HepG2 (cell line): ENCODE data around the gene KCNAB2. TPM values are rescaled to one million over a fixed set of nuclear protein-coding genes. Genes with fewer than 3 reads are reported as not detected.
A peak's percentile ranks its signal among the peaks of the same experiment; 100 is the strongest.

ENCODE experiments used
- ATRX ChIP-seq: sonication (generic); formaldehyde crosslinking; IDR thresholded peaks from 2 replicates; pipeline ENCODE4 v1.4.0; 2020; ENCODE audit warnings: missing genetic modification reagents, borderline replicate concordance
- NCOA1 ChIP-seq: sonication (generic); formaldehyde crosslinking; IDR thresholded peaks from 2 replicates; pipeline ENCODE4 v1.9.0; 2021; ENCODE audit warnings: missing genetic modification reagents
- RBM22 ChIP-seq: fragments of 200-400 bp; formaldehyde crosslinking; optimal IDR thresholded peaks from 2 replicates; pipeline ENCODE3; 2017; ENCODE audit warnings: mild to moderate bottlenecking, low read length, moderate library complexity
- RNF2 ChIP-seq: fragments of 450-650 bp; conservative IDR thresholded peaks from 2 replicates; pipeline ENCODE4 v1.6.1; 2016; ENCODE audit warnings: low read depth
- SAFB2 ChIP-seq: sonication (generic); formaldehyde crosslinking; IDR thresholded peaks from 2 replicates; pipeline ENCODE4 v1.5.1; 2020; ENCODE audit warnings: missing genetic modification reagents, low read depth, mild to moderate bottlenecking, borderline replicate concordance
- SETDB1 ChIP-seq: sonication (generic); formaldehyde crosslinking; IDR thresholded peaks from 2 replicates; pipeline ENCODE4 v1.5.1; 2020; ENCODE audit warnings: missing genetic modification reagents, mild to moderate bottlenecking, borderline replicate concordance
- SRSF9 ChIP-seq: fragments of 200-400 bp; formaldehyde crosslinking; IDR thresholded peaks from 2 replicates; pipeline ENCODE4 v1.6.1; 2018; ENCODE audit warnings: borderline replicate concordance, mild to moderate bottlenecking, low read depth, low read length; ENCODE audit not compliant: insufficient read depth, poor library complexity, severe bottlenecking
- ZBTB20 ChIP-seq: sonication (generic); formaldehyde crosslinking; IDR thresholded peaks from 2 replicates; pipeline ENCODE4 v1.8.1; 2023; ENCODE audit warnings: missing genetic modification reagents, low read depth, mild to moderate bottlenecking, borderline replicate concordance
- ZBTB7A ChIP-seq: sonication (generic); formaldehyde crosslinking; IDR thresholded peaks from 2 replicates; pipeline ENCODE4 v1.8.0; 2022; ENCODE audit warnings: mild to moderate bottlenecking, missing genetic modification reagents
- ZFY ChIP-seq: sonication (generic); formaldehyde crosslinking; IDR thresholded peaks from 2 replicates; pipeline ENCODE4 v1.4.0; 2020; ENCODE audit warnings: missing genetic modification reagents
- ZNF530 ChIP-seq: sonication (generic); formaldehyde crosslinking; IDR thresholded peaks from 2 replicates; pipeline ENCODE4 v1.5.0; 2020; ENCODE audit warnings: low read depth, mild to moderate bottlenecking, missing genetic modification reagents
- ZNF766 ChIP-seq: sonication (generic); formaldehyde crosslinking; IDR thresholded peaks from 2 replicates; pipeline ENCODE4 v1.5.0; 2020; ENCODE audit warnings: missing genetic modification reagents, borderline replicate concordance
- ZSCAN25 ChIP-seq: sonication (generic); formaldehyde crosslinking; IDR thresholded peaks from 2 replicates; pipeline ENCODE4 v1.8.0; 2022; ENCODE audit warnings: mild to moderate bottlenecking, missing genetic modification reagents
- polyA plus RNA-seq, 8 experiments: library from polyadenylated mRNA; depleted of rRNA in 3 of 8; stranded (reverse) in 7 of 8; unstranded in 1 of 8; fragments of >200 nt; fragmentation: Illumina TruSeq in 4 of 8; extraction: Trizol in 4 of 8; gene quantifications; 2 replicates each; pipeline versions ENCODE4 v1.2.1 to v1.2.3, GENCODE V29; 2011 to 2016; ENCODE audit warnings: low read depth in 4 of 8, missing spikeins in 1 of 8, mixed read lengths in 1 of 8; ENCODE audit not compliant: insufficient read depth in 1 of 8
- total RNA-seq, 5 experiments: library from RNA; depleted of rRNA; stranded (reverse); fragments of >200 nt; fragmentation: Illumina TruSeq; extraction: Trizol; gene quantifications; 2 replicates each; pipeline ENCODE4 v1.2.3, GENCODE V29; 2016; ENCODE audit warnings: low read depth in 1 of 5
- TF ChIP-seq, protein P1 (sequence below): sonication (generic); formaldehyde crosslinking; IDR thresholded peaks from 2 replicates; pipeline ENCODE4 v1.8.1; 2023; ENCODE audit warnings: mild to moderate bottlenecking, missing genetic modification reagents
- TF ChIP-seq, protein P2 (sequence below): sonication (generic); formaldehyde crosslinking; IDR thresholded peaks from 2 replicates; pipeline ENCODE4 v1.4.0; 2020; ENCODE audit warnings: missing genetic modification reagents, borderline replicate concordance
- TF ChIP-seq, protein P3 (sequence below): sonication (generic); formaldehyde crosslinking; IDR thresholded peaks from 2 replicates; pipeline ENCODE4 v1.8.0; 2022; ENCODE audit warnings: mild to moderate bottlenecking, missing genetic modification reagents
- TF ChIP-seq, protein P4 (sequence below): sonication (generic); formaldehyde crosslinking; IDR thresholded peaks from 2 replicates; pipeline ENCODE4 v1.9.0; 2022; ENCODE audit warnings: missing genetic modification reagents, mild to moderate bottlenecking, borderline replicate concordance

The KCNAB2 gene
- total and polyA plus RNA-seq, 2 of the 13 experiments (the other 11 are each of a cell fraction or from before 2014, with no cell fraction given): 6.2 to 8.8 TPM

DNA sequence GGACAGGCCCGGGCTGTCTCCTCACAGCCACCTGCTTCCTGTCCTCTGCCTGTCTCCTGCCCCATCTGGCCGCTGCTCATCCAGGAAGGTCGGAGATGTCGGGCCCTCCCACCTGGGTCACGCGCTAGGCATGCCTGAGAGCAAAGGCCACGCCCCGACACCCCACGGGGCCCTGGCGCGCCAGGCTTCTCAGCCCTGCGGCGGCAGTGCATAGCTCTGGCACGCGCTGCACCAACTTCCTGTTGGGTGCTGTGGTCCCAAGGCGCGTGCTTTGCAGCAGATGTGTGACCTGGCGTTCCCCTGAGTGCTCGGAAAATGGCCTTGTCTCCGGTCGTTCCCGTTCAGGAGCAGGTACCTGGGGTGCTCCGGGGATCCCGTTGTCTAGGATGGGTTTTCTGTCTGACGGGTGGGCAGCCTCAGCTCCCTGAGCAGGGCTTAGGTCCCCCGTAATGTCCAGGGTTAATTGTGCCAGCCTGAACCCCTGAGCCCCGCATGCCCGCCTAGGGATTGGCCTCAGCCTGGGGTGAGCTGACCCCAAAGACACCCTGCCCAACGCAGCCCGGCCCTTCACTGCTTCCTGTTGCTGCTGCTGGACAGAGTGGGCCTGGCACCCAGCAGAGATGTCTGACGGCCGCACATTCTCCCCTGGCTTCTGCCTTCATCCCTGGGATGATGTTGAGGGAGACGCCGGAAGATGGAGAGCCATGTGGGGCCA is 19.4 kb upstream of the KCNAB2 start (continued):
- TF ChIP-seq RNF2 (peak; percentile 68; the same call in 1 of the 2 replicates), NCOA1 (CRISPR knock-in tag) (no peak), ZBTB7A (0 out of 2 replicates have a peak, but pooled peaks have one; percentile 42), SRSF9 (no peak), ZBTB20 (CRISPR knock-in tag) (0 out of 2 replicates have a peak, but pooled peaks have one; percentile 55), SAFB2 (CRISPR knock-in tag) (no peak), ZFY (CRISPR knock-in tag) (peak; percentile 80), RBM22 (no peak), ZNF766 (CRISPR knock-in tag) (peak; percentile 70; the same call in 1 of the 2 replicates), ZSCAN25 (CRISPR knock-in tag) (no peak), ATRX (no peak), SETDB1 (CRISPR knock-in tag) (no peak), ZNF530 (no peak)
- TF ChIP-seq, protein P1, sequence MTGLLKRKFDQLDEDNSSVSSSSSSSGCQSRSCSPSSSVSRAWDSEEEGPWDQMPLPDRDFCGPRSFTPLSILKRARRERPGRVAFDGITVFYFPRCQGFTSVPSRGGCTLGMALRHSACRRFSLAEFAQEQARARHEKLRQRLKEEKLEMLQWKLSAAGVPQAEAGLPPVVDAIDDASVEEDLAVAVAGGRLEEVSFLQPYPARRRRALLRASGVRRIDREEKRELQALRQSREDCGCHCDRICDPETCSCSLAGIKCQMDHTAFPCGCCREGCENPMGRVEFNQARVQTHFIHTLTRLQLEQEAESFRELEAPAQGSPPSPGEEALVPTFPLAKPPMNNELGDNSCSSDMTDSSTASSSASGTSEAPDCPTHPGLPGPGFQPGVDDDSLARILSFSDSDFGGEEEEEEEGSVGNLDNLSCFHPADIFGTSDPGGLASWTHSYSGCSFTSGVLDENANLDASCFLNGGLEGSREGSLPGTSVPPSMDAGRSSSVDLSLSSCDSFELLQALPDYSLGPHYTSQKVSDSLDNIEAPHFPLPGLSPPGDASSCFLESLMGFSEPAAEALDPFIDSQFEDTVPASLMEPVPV (CRISPR knock-in tag): peak; percentile 89; the same call in 1 of the 2 replicates
- TF ChIP-seq, protein P2, sequence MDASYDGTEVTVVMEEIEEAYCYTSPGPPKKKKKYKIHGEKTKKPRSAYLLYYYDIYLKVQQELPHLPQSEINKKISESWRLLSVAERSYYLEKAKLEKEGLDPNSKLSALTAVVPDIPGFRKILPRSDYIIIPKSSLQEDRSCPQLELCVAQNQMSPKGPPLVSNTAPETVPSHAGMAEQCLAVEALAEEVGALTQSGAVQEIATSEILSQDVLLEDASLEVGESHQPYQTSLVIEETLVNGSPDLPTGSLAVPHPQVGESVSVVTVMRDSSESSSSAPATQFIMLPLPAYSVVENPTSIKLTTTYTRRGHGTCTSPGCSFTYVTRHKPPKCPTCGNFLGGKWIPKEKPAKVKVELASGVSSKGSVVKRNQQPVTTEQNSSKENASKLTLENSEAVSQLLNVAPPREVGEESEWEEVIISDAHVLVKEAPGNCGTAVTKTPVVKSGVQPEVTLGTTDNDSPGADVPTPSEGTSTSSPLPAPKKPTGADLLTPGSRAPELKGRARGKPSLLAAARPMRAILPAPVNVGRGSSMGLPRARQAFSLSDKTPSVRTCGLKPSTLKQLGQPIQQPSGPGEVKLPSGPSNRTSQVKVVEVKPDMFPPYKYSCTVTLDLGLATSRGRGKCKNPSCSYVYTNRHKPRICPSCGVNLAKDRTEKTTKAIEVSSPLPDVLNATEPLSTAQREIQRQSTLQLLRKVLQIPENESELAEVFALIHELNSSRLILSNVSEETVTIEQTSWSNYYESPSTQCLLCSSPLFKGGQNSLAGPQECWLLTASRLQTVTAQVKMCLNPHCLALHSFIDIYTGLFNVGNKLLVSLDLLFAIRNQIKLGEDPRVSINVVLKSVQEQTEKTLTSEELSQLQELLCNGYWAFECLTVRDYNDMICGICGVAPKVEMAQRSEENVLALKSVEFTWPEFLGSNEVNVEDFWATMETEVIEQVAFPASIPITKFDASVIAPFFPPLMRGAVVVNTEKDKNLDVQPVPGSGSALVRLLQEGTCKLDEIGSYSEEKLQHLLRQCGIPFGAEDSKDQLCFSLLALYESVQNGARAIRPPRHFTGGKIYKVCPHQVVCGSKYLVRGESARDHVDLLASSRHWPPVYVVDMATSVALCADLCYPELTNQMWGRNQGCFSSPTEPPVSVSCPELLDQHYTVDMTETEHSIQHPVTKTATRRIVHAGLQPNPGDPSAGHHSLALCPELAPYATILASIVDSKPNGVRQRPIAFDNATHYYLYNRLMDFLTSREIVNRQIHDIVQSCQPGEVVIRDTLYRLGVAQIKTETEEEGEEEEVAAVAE: 0 out of 2 replicates have a peak, but pooled peaks have one; percentile 59
- TF ChIP-seq, protein P3, sequence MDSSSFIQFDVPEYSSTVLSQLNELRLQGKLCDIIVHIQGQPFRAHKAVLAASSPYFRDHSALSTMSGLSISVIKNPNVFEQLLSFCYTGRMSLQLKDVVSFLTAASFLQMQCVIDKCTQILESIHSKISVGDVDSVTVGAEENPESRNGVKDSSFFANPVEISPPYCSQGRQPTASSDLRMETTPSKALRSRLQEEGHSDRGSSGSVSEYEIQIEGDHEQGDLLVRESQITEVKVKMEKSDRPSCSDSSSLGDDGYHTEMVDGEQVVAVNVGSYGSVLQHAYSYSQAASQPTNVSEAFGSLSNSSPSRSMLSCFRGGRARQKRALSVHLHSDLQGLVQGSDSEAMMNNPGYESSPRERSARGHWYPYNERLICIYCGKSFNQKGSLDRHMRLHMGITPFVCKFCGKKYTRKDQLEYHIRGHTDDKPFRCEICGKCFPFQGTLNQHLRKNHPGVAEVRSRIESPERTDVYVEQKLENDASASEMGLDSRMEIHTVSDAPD (CRISPR knock-in tag): peak; percentile 86; the same call in 1 of the 2 replicates
- TF ChIP-seq, protein P4, sequence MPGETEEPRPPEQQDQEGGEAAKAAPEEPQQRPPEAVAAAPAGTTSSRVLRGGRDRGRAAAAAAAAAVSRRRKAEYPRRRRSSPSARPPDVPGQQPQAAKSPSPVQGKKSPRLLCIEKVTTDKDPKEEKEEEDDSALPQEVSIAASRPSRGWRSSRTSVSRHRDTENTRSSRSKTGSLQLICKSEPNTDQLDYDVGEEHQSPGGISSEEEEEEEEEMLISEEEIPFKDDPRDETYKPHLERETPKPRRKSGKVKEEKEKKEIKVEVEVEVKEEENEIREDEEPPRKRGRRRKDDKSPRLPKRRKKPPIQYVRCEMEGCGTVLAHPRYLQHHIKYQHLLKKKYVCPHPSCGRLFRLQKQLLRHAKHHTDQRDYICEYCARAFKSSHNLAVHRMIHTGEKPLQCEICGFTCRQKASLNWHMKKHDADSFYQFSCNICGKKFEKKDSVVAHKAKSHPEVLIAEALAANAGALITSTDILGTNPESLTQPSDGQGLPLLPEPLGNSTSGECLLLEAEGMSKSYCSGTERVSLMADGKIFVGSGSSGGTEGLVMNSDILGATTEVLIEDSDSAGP (CRISPR knock-in tag): peak; percentile 74
